Measurements from ENCODE around the gene ENTPD8.
"Not testable (repeated sequence)": the region's sequence is repeated elsewhere in the genome, so short reads cannot be mapped to it uniquely, and the experiment has no call there.

The ENTPD8 gene

GRCh38 chr9:137429546-137429890, 11.6 kb downstream of the ENTPD8 start:
- DNase-seq = no peak

- no peak for DNase-seq
Observed at GRCh38 chr9:137428841-137429545, 12.2 kb downstream of the ENTPD8 start.

GRCh38 chr9:137428311-137428630, 12.9 kb downstream of the ENTPD8 start:
- DNase-seq = no peak

- DNase-seq = no peak
Observed at GRCh38 chr9:137427454-137428310, 13.5 kb downstream of the ENTPD8 start.

- DNase-seq = no peak
Observed at GRCh38 chr9:137426018-137426681, 15.0 kb downstream of the ENTPD8 start.

- DNase-seq = no peak
Observed at GRCh38 chr9:137423514-137424291, 17.5 kb downstream of the ENTPD8 start.

GRCh38 chr9:137422604-137423513, 18.3 kb downstream of the ENTPD8 start, which contains the start of the genes EXD3 and NOXA1:
EXD3 (minus strand) TSS chr9:137423162; CDS start chr9:137395357, 27,805 bp downstream.
NOXA1 (plus strand) TSS chr9:137423393; CDS start chr9:137423530, 137 bp downstream.
- peak; percentile 95 for DNase-seq

GRCh38 chr9:137421838-137422603, 19.1 kb downstream of the ENTPD8 start:
- no peak for DNase-seq

- DNase-seq = no peak
Observed at GRCh38 chr9:137417161-137418021, 23.8 kb downstream of the ENTPD8 start.

GRCh38 chr9:137416563-137417151, 24.5 kb downstream of the ENTPD8 start:
- no peak for DNase-seq

- no peak for DNase-seq
Observed at GRCh38 chr9:137416006-137416562, 25.1 kb downstream of the ENTPD8 start.

- DNase-seq = no peak
Observed at GRCh38 chr9:137415451-137415850, 25.7 kb downstream of the ENTPD8 start.

- DNase-seq = no peak
Observed at GRCh38 chr9:137412431-137412830, 28.7 kb downstream of the ENTPD8 start.

GRCh38 chr9:137411645-137412380, 29.3 kb downstream of the ENTPD8 start:
- peak; percentile 46 for DNase-seq

GRCh38 chr9:137411260-137411644, 29.9 kb downstream of the ENTPD8 start:
- no peak for DNase-seq

- no peak for DNase-seq
Observed at GRCh38 chr9:137410891-137411249, 30.3 kb downstream of the ENTPD8 start.

GRCh38 chr9:137410236-137410890, 30.8 kb downstream of the ENTPD8 start:
- DNase-seq = not testable (repeated sequence)

GRCh38 chr9:137409515-137409914, 31.6 kb downstream of the ENTPD8 start:
- DNase-seq = no peak
